GM19397 (cell line): ENCODE data around the gene BCL7A.

ENCODE experiments used
- ATAC-seq: cut with Tn5 transposase; IDR thresholded peaks from one replicate; pipeline ENCODE4 v1.9.1; 2021; ENCODE audit warnings: mild to moderate bottlenecking, moderate library complexity; ENCODE audit not compliant: unreplicated experiment

The BCL7A gene

GRCh38 chr12:122076743-122077495 lies 55.2 kb downstream of the BCL7A start:
- no peak for ATAC-seq

- ATAC-seq, result peak; percentile 80
Measured at GRCh38 chr12:122078141-122079032, 56.7 kb downstream of the BCL7A start, which contains the start of gene MLXIP. MLXIP (plus strand) TSS chr12:122078756; CDS start chr12:122078854, 98 bp downstream.

GRCh38 chr12:122079033-122079531 lies 57.4 kb downstream of the BCL7A start:
- no peak for ATAC-seq

GRCh38 chr12:122079532-122080081 lies 57.9 kb downstream of the BCL7A start:
- no peak for ATAC-seq

- no peak for ATAC-seq
Measured at GRCh38 chr12:122080149-122081082, 58.7 kb downstream of the BCL7A start.

- ATAC-seq, result no peak
Measured at GRCh38 chr12:122081083-122081696, 59.5 kb downstream of the BCL7A start.

GRCh38 chr12:122081697-122082221 lies 60.1 kb downstream of the BCL7A start:
- ATAC-seq, result peak; percentile 42

- no peak for ATAC-seq
Measured at GRCh38 chr12:122082621-122083356, 61.1 kb downstream of the BCL7A start.

- no peak for ATAC-seq
Measured at GRCh38 chr12:122084857-122085405, 63.2 kb downstream of the BCL7A start.

GRCh38 chr12:122085591-122085990 lies 63.9 kb downstream of the BCL7A start:
- no peak for ATAC-seq

- ATAC-seq, result no peak
Measured at GRCh38 chr12:122086116-122086515, 64.4 kb downstream of the BCL7A start.

GRCh38 chr12:122086641-122087285 lies 65.1 kb downstream of the BCL7A start:
- ATAC-seq, result no peak

- ATAC-seq, result no peak
Measured at GRCh38 chr12:122087431-122088178, 65.9 kb downstream of the BCL7A start.

GRCh38 chr12:122088179-122088810 lies 66.6 kb downstream of the BCL7A start:
- no peak for ATAC-seq

- ATAC-seq, result no peak
Measured at GRCh38 chr12:122089077-122089476, 67.4 kb downstream of the BCL7A start.

GRCh38 chr12:122090759-122091515 lies 69.3 kb downstream of the BCL7A start:
- ATAC-seq, result no peak
